ENCODE results near the gene MARK3. TPM values are rescaled to one million over a fixed set of nuclear protein-coding genes. Genes with fewer than 3 reads are reported as not detected.

The MARK3 gene
- total and polyA plus RNA-seq, 2 donors (not counting 1 experiment from before 2014, with no cell fraction given) = 73.0 to 142 TPM

DNA sequence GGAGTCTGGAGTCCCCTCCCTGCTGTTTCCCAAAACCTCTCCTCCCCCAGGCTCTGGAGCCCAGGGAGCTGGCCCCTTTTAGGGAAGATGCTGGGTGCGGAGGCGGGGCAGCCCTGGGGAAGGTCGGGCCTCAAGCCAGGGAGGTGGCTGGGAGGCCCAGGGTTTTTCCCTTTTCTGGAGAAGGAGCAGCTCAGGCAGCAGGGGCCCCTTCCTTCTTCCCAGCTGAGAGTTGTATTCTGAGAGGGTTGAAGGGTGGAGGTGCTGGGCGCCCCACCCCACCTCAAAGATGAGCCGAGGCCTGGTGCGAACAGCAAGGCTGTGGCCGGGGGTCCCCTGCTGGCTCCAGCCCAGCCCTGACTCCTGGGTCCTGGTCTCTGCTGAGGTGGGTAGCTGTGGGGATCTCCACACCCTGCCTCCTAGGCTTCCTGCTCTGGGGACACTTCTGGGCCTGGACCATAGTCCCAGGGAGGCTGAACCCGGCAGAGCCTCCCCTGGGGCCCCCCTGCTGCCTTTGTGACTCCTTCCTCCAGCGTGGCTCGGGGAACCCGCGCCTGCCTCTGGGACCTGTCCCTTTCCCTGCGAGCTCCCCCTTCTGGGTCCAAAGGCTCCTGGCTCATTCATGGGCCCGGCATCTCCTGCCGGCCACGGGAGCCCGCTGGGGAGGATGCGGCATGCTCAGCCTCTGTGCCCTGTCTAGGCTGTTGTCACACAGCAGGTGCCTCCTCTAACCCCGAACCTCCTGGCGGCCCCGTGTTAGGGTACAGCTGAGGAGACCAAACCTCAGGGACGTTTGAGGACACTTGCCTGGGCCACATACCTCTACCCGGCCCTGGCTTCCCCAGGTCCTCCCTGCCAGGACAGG lies 148.2 kb downstream of the MARK3 start:
- TF ChIP-seq, protein P1, sequence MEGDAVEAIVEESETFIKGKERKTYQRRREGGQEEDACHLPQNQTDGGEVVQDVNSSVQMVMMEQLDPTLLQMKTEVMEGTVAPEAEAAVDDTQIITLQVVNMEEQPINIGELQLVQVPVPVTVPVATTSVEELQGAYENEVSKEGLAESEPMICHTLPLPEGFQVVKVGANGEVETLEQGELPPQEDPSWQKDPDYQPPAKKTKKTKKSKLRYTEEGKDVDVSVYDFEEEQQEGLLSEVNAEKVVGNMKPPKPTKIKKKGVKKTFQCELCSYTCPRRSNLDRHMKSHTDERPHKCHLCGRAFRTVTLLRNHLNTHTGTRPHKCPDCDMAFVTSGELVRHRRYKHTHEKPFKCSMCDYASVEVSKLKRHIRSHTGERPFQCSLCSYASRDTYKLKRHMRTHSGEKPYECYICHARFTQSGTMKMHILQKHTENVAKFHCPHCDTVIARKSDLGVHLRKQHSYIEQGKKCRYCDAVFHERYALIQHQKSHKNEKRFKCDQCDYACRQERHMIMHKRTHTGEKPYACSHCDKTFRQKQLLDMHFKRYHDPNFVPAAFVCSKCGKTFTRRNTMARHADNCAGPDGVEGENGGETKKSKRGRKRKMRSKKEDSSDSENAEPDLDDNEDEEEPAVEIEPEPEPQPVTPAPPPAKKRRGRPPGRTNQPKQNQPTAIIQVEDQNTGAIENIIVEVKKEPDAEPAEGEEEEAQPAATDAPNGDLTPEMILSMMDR (IDR thresholded peaks at IDR 0.05) = no peak
- no peak for TF ChIP-seq EZH2 (IDR thresholded peaks at IDR 0.05; ENCODE audit: borderline replicate concordance, insufficient read depth, low read depth, low read length, poor library complexity, severe bottlenecking)
- Histone ChIP-seq H2AFZ (ENCODE audit: insufficient read depth, low read depth, low read length, poor library complexity, severe bottlenecking) (no peak overlapping the region), H3K27me3 (replicated peaks in 1 of 4; ENCODE audit: control extremely low read depth in 1 of 4, control insufficient read depth in 3 of 4, insufficient read depth in 4 of 4, low read length in 3 of 4) (no peaks in the 10 kb centered on the region), H3K4me3 (ENCODE audit: control extremely low read depth in 1 of 5, extremely low read depth in 1 of 5, insufficient read depth in 1 of 5, low read depth in 2 of 5, low read length in 4 of 5) (no peak overlapping the region), H3K79me2 (ENCODE audit: control insufficient read depth, insufficient read depth, low read length) (peaks cover 24% of the 10 kb centered on the region), H3K27ac (ENCODE audit: low read length in 2 of 2) (no peak overlapping the region), H3K9me3 (ENCODE audit: control extremely low read depth in 1 of 3, control insufficient read depth in 2 of 3, insufficient read depth in 1 of 3, low read length in 2 of 3) (no peaks in the 10 kb centered on the region), H3K4me2 (replicated peaks; ENCODE audit: low read depth, low read length, poor library complexity, severe bottlenecking) (no peak overlapping the region), H3K9ac (ENCODE audit: low read length) (no peak overlapping the region), H4K20me1 (ENCODE audit: control insufficient read depth, insufficient read depth, low read length, poor library complexity, severe bottlenecking) (peaks cover 34% of the 10 kb centered on the region), H3K4me1 (ENCODE audit: control insufficient read depth in 2 of 2, insufficient read depth in 2 of 2, low read length in 2 of 2) (peaks cover 15 to 26% of the 10 kb centered on the region in 2 donors), H3K36me3 (replicated peaks in 1 of 2; ENCODE audit: control extremely low read depth in 1 of 2, control insufficient read depth in 1 of 2, extremely low read depth in 1 of 2, insufficient read depth in 2 of 2, low read length in 1 of 2) (peaks cover 0 to 11% of the 10 kb centered on the region in 2 experiments)
- WGBS (ENCODE audit: insufficient coverage) = 93% methylated on average over 23 of the region's 23 CpGs
- H3K27ac Mint-ChIP-seq = no peak overlapping the region
- H3K4me3 Mint-ChIP-seq = no peak overlapping the region
- H3K4me1 Mint-ChIP-seq = peaks cover 24% of the 10 kb centered on the region
- intact Hi-C loops (cut with micrococcal nuclease) = no loop called here
- no peak for ATAC-seq (ENCODE audit: low read depth)
- CTCF ChIA-PET = interaction anchor here (1.4 to 6.0 kb wide), 2 partner anchors 14 kb away, joined by 4 to 24 read pairs; no protein-coding TSS in a partner anchor
- DNase-seq = no peak
- POLR2A ChIA-PET = no interaction called here
- no peaks in the 10 kb centered on the region for H3K27me3 Mint-ChIP-seq
- no peaks in the 10 kb centered on the region for H3K9me3 Mint-ChIP-seq (ENCODE audit: insufficient read depth)

- intact Hi-C loops (cut with micrococcal nuclease) = no loop called here
- Histone ChIP-seq H3K27me3 (replicated peaks in 1 of 4; ENCODE audit: control extremely low read depth in 1 of 4, control insufficient read depth in 3 of 4, insufficient read depth in 4 of 4, low read length in 3 of 4) (no peaks in the 10 kb centered on the region), H3K36me3 (replicated peaks in 1 of 2; ENCODE audit: control extremely low read depth in 1 of 2, control insufficient read depth in 1 of 2, extremely low read depth in 1 of 2, insufficient read depth in 2 of 2, low read length in 1 of 2) (peaks cover 0 to 11% of the 10 kb centered on the region in 2 experiments), H4K20me1 (ENCODE audit: control insufficient read depth, insufficient read depth, low read length, poor library complexity, severe bottlenecking) (peaks cover 34% of the 10 kb centered on the region), H3K79me2 (ENCODE audit: control insufficient read depth, insufficient read depth, low read length) (peaks cover 24% of the 10 kb centered on the region), H3K27ac (ENCODE audit: low read length in 2 of 2) (no peak overlapping the region), H3K9ac (ENCODE audit: low read length) (no peak overlapping the region), H3K4me2 (replicated peaks; ENCODE audit: low read depth, low read length, poor library complexity, severe bottlenecking) (no peak overlapping the region), H3K4me1 (ENCODE audit: control insufficient read depth in 2 of 2, insufficient read depth in 2 of 2, low read length in 2 of 2) (peaks cover 11 to 21% of the 10 kb centered on the region in 2 donors), H2AFZ (ENCODE audit: insufficient read depth, low read depth, low read length, poor library complexity, severe bottlenecking) (no peak overlapping the region), H3K9me3 (ENCODE audit: control extremely low read depth in 1 of 3, control insufficient read depth in 2 of 3, insufficient read depth in 1 of 3, low read length in 2 of 3) (no peaks in the 10 kb centered on the region), H3K4me3 (ENCODE audit: control extremely low read depth in 1 of 5, extremely low read depth in 1 of 5, insufficient read depth in 1 of 5, low read depth in 2 of 5, low read length in 4 of 5) (no peak overlapping the region)
- no peak overlapping the region for H3K27ac Mint-ChIP-seq
- CTCF ChIA-PET = interaction anchor here (0.8 to 6.0 kb wide), 3 partner anchors 13 to 17 kb away, joined by 3 to 24 read pairs (median 3); no protein-coding TSS in a partner anchor
- WGBS (ENCODE audit: insufficient coverage) = 94% methylated on average over 25 of the region's 25 CpGs
- no peaks in the 10 kb centered on the region for H3K9me3 Mint-ChIP-seq (ENCODE audit: insufficient read depth)
- no peaks in the 10 kb centered on the region for H3K27me3 Mint-ChIP-seq
- POLR2A ChIA-PET = no interaction called here
- ATAC-seq (ENCODE audit: low read depth) (no peak), DNase-seq (no peak)
- no peak for TF ChIP-seq EZH2 (IDR thresholded peaks at IDR 0.05; ENCODE audit: borderline replicate concordance, insufficient read depth, low read depth, low read length, poor library complexity, severe bottlenecking)
- TF ChIP-seq, protein P1 (IDR thresholded peaks at IDR 0.05) = no peak
- peaks cover 19% of the 10 kb centered on the region for H3K4me1 Mint-ChIP-seq
- H3K4me3 Mint-ChIP-seq = no peak overlapping the region
These were observed 148.9 kb downstream of the MARK3 start for GRCh38 chr14:103533999-103534575.

All from B cell (primary cell).